IgD-negative memory B cell (primary cell): ENCODE results near the gene KLHDC2. TPM values are rescaled to one million over a fixed set of nuclear protein-coding genes. Genes with fewer than 3 reads are reported as not detected.

ENCODE experiments used
- H3K27ac Mint-ChIP-seq, 3 donors: one replicate each; pipeline ENCODE4 v1.8.0; 2020 to 2022; ENCODE audit warnings: mild to moderate bottlenecking in 3 of 3, mixed read lengths in 3 of 3, moderate library complexity in 1 of 3
- H3K27me3 Mint-ChIP-seq: one replicate; pipeline ENCODE4 v1.8.0; 2021; ENCODE audit warnings: mixed read lengths
- H3K36me3 Mint-ChIP-seq: one replicate; pipeline ENCODE4 v1.8.0; 2020; ENCODE audit warnings: mild to moderate bottlenecking, mixed read lengths
- H3K4me1 Mint-ChIP-seq, 3 donors: one replicate each; pipeline ENCODE4 v1.8.0; 2020 to 2022; ENCODE audit warnings: mixed read lengths in 3 of 3, mild to moderate bottlenecking in 1 of 3
- H3K4me3 Mint-ChIP-seq, 4 donors: one replicate each; pipeline ENCODE4 v1.8.0; 2020 to 2022; ENCODE audit warnings: mild to moderate bottlenecking in 4 of 4, mixed read lengths in 4 of 4, moderate library complexity in 3 of 4
- H3K9me3 Mint-ChIP-seq, 3 donors: one replicate each; pipeline ENCODE4 v1.8.0; 2020 to 2021; ENCODE audit warnings: mixed read lengths in 3 of 3, mild to moderate bottlenecking in 1 of 3
- polyA plus RNA-seq: library from polyadenylated mRNA; unstranded; fragments of 300-500 nt; fragmentation: Illumina TruSeq; gene quantifications from one replicate; pipeline ENCODE4 v1.2.3, GENCODE V29; 2021

KLHDC2 gene
- polyA plus RNA-seq, 1 donor from 2014 or later, result 48.1 TPM

GRCh38 chr14:49820176-49820575 is 52.2 kb downstream of the KLHDC2 start:
- peak overlapping the region in 2 of 3 donors; percentile 39 to 73 for H3K27ac Mint-ChIP-seq
- no peaks in the 10 kb centered on the region for H3K27me3 Mint-ChIP-seq
- peaks cover 14% of the 10 kb centered on the region for H3K36me3 Mint-ChIP-seq
- peaks cover 0 to 5% (median 5%) of the 10 kb centered on the region in 3 donors for H3K4me1 Mint-ChIP-seq
- H3K9me3 Mint-ChIP-seq, result peaks cover 3 to 8% (median 4%) of the 10 kb centered on the region in 3 donors
- H3K4me3 Mint-ChIP-seq, result no peak overlapping the region

- Mint-ChIP-seq H3K9me3 (no peaks in the 10 kb centered on the region), H3K27ac (no peak overlapping the region), H3K4me3 (no peak overlapping the region), H3K4me1 (peaks cover 0 to 8% (median 6%) of the 10 kb centered on the region in 3 donors), H3K27me3 (no peaks in the 10 kb centered on the region), H3K36me3 (peaks cover 9% of the 10 kb centered on the region)
Measured at GRCh38 chr14:49828640-49829039, 60.7 kb downstream of the KLHDC2 start.

Other genes starting within 250 kb of the KLHDC2 start
- gene RPS29, start 181.8 kb upstream of the KLHDC2 start, polyA plus RNA-seq, result 10,099 TPM
- 10.1 TPM for gene LRR1, start 169.2 kb upstream of the KLHDC2 start, polyA plus RNA-seq
- gene RPL36AL, start 147.5 kb upstream of the KLHDC2 start, polyA plus RNA-seq, result 504 TPM
- 31.3 TPM for gene MGAT2, start 147.4 kb upstream of the KLHDC2 start, polyA plus RNA-seq
- 33.4 TPM for gene DNAAF2, start 132.9 kb upstream of the KLHDC2 start, polyA plus RNA-seq
- not detected for gene POLE2, start 79.9 kb upstream of the KLHDC2 start, polyA plus RNA-seq
- gene KLHDC1, start 75.0 kb upstream of the KLHDC2 start, polyA plus RNA-seq, result 2.6 TPM
- gene NEMF, start 84.6 kb downstream of the KLHDC2 start, polyA plus RNA-seq, result 55.9 TPM
- gene ARF6, start 124.9 kb downstream of the KLHDC2 start, polyA plus RNA-seq, result 222 TPM